H1 (cell line): ENCODE data around the gene METTL9. TPM values are rescaled to one million over a fixed set of nuclear protein-coding genes. Genes with fewer than 3 reads are reported as not detected.

Source experiments
- EP300 ChIP-seq, 2 experiments: IDR thresholded peaks; 1 replicate in 1 of 2; 2 replicates in 1 of 2; pipeline ENCODE4 v1.6.1; 2011 to 2012; ENCODE audit warnings: low read depth in 2 of 2, low read length in 2 of 2, mild to moderate bottlenecking in 2 of 2, borderline replicate concordance in 1 of 2, inconsistent platforms in 1 of 2, moderate library complexity in 1 of 2
- RBBP5 ChIP-seq: IDR thresholded peaks from 2 replicates; pipeline ENCODE4 v1.7.1; 2012; ENCODE audit warnings: low read depth, mild to moderate bottlenecking, inconsistent platforms, low read length, moderate library complexity, borderline replicate concordance
- SIX5 ChIP-seq: IDR thresholded peaks from 2 replicates; pipeline ENCODE4 v1.6.1; 2011; ENCODE audit warnings: mild to moderate bottlenecking, low read depth, low read length
- polyA plus RNA-seq, 7 experiments: library from polyadenylated mRNA; depleted of rRNA in 3 of 7; stranded (reverse) in 5 of 7; unstranded in 2 of 7; fragments of >200 nt in 5 of 7; fragments of 200-250 nt in 2 of 7; gene quantifications; 1 replicate in 5 of 7; 2 replicates in 1 of 7; 4 replicates in 1 of 7; pipeline versions ENCODE4 v1.2.1 to v1.2.3, GENCODE V29; 2011 to 2013; ENCODE audit warnings: missing spikeins in 2 of 7, mixed read lengths in 2 of 7
- total RNA-seq: library from RNA; stranded (reverse); fragmentation: NEBNext Ultra II Directional; extraction: Animal tissue kit (Norgen Biotek cat#: 25700); gene quantifications from 2 replicates; pipeline ENCODE4 v1.2.1, GENCODE V29; 2021
- TF ChIP-seq, protein P1 (sequence below), 3 experiments: IDR thresholded peaks; 1 replicate in 2 of 3; 2 replicates in 1 of 3; pipeline versions ENCODE4 v1.5.1 to v1.6.1; 2011; ENCODE audit warnings: low read length in 3 of 3, mild to moderate bottlenecking in 3 of 3, inconsistent platforms in 2 of 3, low read depth in 1 of 3, moderate library complexity in 1 of 3; ENCODE audit not compliant: insufficient read depth in 1 of 3; ENCODE audit errors: control extremely low read depth in 1 of 3

Gene METTL9
- total and polyA plus RNA-seq, 2 of the 8 experiments (the other 6 are each of a cell fraction or from before 2014, with no cell fraction given): 45.4 to 112 TPM

GRCh38 chr16:21644674-21645073 is 45.3 kb downstream of the METTL9 start (continued):
- TF ChIP-seq, protein P1, sequence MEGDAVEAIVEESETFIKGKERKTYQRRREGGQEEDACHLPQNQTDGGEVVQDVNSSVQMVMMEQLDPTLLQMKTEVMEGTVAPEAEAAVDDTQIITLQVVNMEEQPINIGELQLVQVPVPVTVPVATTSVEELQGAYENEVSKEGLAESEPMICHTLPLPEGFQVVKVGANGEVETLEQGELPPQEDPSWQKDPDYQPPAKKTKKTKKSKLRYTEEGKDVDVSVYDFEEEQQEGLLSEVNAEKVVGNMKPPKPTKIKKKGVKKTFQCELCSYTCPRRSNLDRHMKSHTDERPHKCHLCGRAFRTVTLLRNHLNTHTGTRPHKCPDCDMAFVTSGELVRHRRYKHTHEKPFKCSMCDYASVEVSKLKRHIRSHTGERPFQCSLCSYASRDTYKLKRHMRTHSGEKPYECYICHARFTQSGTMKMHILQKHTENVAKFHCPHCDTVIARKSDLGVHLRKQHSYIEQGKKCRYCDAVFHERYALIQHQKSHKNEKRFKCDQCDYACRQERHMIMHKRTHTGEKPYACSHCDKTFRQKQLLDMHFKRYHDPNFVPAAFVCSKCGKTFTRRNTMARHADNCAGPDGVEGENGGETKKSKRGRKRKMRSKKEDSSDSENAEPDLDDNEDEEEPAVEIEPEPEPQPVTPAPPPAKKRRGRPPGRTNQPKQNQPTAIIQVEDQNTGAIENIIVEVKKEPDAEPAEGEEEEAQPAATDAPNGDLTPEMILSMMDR (IDR thresholded peaks at IDR 0.05; ENCODE audit: control extremely low read depth in 1 of 3, insufficient read depth in 1 of 3, low read depth in 1 of 3, low read length in 3 of 3): no peak
- TF ChIP-seq EP300 (IDR thresholded peaks at IDR 0.05; ENCODE audit: borderline replicate concordance in 1 of 2, low read depth in 2 of 2, low read length in 2 of 2) (no peak), SIX5 (no peak), RBBP5 (no peak)
